Parathyroid adenoma (tissue), 2 donors: ENCODE results near the gene HRC.
A peak's percentile ranks its signal among the peaks of the same experiment; 100 is the strongest.

ENCODE experiments used
- H2AFZ ChIP-seq: fragments of 300-600 bp; sonication (generic); one replicate; pipeline ENCODE4 v1.7.0; 2017; ENCODE audit warnings: antibody characterized with exemption, mild to moderate bottlenecking
- H3K27ac ChIP-seq: fragments of 300-600 bp; sonication (generic); one replicate; pipeline ENCODE4 v1.7.0; 2017
- H3K27me3 ChIP-seq: fragments of 300-600 bp; sonication (generic); one replicate; pipeline ENCODE4 v1.7.0; 2017; ENCODE audit warnings: low read length; ENCODE audit not compliant: control insufficient read depth, insufficient read depth
- H3K36me3 ChIP-seq: fragments of 300-600 bp; sonication (generic); one replicate; pipeline ENCODE4 v1.7.0; 2017; ENCODE audit warnings: low read length; ENCODE audit not compliant: control insufficient read depth, insufficient read depth
- H3K4me1 ChIP-seq: fragments of 300-600 bp; sonication (generic); one replicate; pipeline ENCODE4 v1.7.0; 2017; ENCODE audit warnings: control low read depth
- H3K4me2 ChIP-seq: fragments of 300-600 bp; sonication (generic); one replicate; pipeline ENCODE4 v1.7.0; 2017; ENCODE audit warnings: low read length
- H3K4me3 ChIP-seq: fragments of 300-600 bp; sonication (generic); one replicate; pipeline ENCODE4 v1.7.0; 2017; ENCODE audit warnings: low read depth, low read length
- H3K79me2 ChIP-seq: fragments of 300-600 bp; sonication (generic); one replicate; pipeline ENCODE4 v1.7.0; 2017; ENCODE audit warnings: control low read depth
- H3K9ac ChIP-seq: fragments of 300-600 bp; sonication (generic); one replicate; pipeline ENCODE4 v1.7.0; 2017; ENCODE audit warnings: mild to moderate bottlenecking
- H3K9me3 ChIP-seq: fragments of 300-600 bp; sonication (generic); one replicate; pipeline ENCODE4 v1.7.0; 2017; ENCODE audit warnings: low read length; ENCODE audit not compliant: control insufficient read depth
- TF ChIP-seq, protein P1 (sequence below): fragments of 300-600 bp; sonication (generic); IDR thresholded peaks from one replicate; pipeline ENCODE4 v1.7.0; 2017; ENCODE audit warnings: antibody characterized with exemption, mild to moderate bottlenecking
- donor health status: primary hyperparathyroidism.

Gene HRC

DNA sequence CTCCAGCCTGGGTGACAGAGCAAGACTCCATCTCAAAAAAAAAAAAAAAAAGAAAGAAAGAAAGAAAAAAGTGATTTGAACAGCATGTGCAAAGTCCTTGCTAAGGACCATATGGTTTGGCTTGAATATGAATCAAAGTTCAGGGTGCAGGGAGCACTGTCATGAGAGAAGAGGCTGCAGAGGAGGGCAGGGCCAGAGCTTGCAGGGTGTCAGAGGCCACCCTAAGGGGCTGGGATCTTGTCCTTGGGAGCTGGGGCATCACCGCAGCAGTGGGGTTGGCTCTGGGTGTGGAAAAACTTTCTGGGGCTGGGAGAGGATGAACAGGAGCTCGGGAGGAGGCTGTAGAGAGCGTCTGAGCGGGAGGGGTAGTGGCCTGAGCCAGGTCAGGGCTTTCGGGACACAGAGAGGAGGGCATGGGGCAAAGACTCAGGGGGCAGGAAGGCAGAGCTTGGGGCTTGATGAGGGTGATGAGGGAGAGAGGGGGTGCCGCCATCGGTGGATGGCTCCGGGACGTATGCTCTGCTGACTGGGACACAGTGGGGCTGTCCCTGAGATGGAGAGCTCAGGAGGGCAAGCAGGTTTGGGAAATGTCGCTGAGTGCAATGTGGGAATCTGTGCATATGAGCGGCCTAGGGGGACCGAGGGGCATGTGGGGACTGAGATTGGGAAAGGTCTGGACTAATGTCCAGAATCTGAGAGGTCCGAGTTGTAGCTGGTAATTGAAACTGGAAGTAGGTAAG lies 5.4 kb upstream of the HRC start:
- no peak overlapping the region for H3K4me3 ChIP-seq
- no peaks in the 10 kb centered on the region for H3K9me3 ChIP-seq
- H2AFZ ChIP-seq = no peak overlapping the region
- H3K4me2 ChIP-seq = no peak overlapping the region
- H3K79me2 ChIP-seq = no peaks in the 10 kb centered on the region
- peaks cover 4% of the 10 kb centered on the region for H3K4me1 ChIP-seq
- no peaks in the 10 kb centered on the region for H3K27me3 ChIP-seq
- H3K36me3 ChIP-seq = no peaks in the 10 kb centered on the region
- no peak overlapping the region for H3K9ac ChIP-seq
- TF ChIP-seq, protein P1, sequence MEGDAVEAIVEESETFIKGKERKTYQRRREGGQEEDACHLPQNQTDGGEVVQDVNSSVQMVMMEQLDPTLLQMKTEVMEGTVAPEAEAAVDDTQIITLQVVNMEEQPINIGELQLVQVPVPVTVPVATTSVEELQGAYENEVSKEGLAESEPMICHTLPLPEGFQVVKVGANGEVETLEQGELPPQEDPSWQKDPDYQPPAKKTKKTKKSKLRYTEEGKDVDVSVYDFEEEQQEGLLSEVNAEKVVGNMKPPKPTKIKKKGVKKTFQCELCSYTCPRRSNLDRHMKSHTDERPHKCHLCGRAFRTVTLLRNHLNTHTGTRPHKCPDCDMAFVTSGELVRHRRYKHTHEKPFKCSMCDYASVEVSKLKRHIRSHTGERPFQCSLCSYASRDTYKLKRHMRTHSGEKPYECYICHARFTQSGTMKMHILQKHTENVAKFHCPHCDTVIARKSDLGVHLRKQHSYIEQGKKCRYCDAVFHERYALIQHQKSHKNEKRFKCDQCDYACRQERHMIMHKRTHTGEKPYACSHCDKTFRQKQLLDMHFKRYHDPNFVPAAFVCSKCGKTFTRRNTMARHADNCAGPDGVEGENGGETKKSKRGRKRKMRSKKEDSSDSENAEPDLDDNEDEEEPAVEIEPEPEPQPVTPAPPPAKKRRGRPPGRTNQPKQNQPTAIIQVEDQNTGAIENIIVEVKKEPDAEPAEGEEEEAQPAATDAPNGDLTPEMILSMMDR = no peak
- H3K27ac ChIP-seq = no peak overlapping the region

DNA sequence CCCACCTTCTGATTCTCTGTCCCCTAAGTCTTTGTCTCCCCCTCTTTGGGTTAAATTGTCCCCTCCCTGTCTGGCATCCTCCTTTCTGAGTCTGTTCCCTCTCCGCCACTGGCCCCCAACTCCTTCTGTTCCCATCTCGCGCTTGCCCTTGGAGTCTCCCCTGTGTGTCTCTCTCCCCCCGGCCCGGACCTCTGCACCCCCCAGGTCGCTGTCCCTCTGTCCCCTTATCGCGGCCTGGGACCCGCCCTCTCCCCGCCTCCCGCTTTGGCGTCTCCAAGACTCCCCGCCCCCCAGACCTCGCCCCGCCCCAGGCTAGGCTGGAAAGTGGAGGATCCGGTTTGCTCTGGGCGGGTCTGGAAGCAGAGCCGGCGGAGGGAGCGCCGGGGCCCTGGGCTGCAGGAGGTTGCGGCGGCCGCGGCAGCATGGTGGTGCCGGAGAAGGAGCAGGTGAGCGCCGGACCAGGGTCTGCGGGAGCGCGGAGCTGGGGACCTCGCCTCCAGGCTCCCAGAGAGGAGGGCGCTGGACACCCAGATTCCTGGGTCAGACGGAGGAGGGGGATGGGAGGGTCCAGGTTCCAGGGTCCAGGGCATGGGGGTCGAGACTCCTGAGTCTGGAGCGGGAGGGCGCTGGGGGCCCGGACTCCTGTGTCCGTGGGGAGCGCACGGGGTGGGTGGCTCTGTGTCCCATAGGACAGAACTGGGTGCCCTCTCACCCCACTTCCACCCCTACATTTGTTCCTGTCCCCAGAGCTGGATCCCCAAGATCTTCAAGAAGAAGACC lies 2.4 kb upstream of the HRC start, which contains the start of gene TRPM4:
TRPM4 (plus strand) TSS at position 348 of the 780 bp plus-strand sequence; CDS start at position 423, 75 bp downstream.
- no peaks in the 10 kb centered on the region for H3K36me3 ChIP-seq
- H3K27ac ChIP-seq = peak within 1 kb of the TSS; percentile 62
- TF ChIP-seq, protein P1 = no peak
- H3K9me3 ChIP-seq = no peaks in the 10 kb centered on the region
- no peak within 1 kb of the TSS for H3K9ac ChIP-seq
- H3K4me1 ChIP-seq = peaks cover 4% of the 10 kb centered on the region
- H3K27me3 ChIP-seq = no peaks in the 10 kb centered on the region
- H3K79me2 ChIP-seq = no peaks in the 10 kb centered on the region
- peak within 1 kb of the TSS; percentile 90 for H2AFZ ChIP-seq
- H3K4me3 ChIP-seq = peak within 1 kb of the TSS; percentile 68
- peak within 1 kb of the TSS; percentile 85 for H3K4me2 ChIP-seq

DNA sequence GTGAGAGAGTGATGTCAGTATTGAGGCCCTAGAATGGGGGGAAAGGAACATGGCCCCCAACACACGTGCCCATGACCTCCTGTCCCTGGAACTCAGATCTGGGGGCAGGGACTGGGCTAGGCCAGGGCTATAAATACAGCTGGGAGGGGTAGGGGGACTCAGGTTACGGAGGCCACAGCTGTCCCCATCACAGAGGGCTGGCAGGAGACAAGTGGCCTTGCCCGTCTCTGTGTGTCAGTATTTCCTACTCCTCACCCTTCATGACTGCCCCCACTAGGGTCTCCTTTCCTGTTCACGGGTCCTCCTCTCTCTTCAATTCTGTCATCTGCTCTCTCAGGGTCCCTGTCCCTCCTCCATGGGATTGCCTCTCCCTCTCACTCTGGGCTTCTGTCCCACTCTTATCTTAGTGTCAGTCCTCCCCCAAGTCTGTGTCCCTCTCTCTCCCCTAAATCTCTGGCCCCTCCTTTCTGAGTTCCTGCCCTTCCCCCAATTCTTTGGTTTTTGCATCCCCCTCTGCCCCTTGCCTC lies 687 bp upstream of the HRC start:
- H3K9ac ChIP-seq = no peak overlapping the region
- H3K36me3 ChIP-seq = no peaks in the 10 kb centered on the region
- no peaks in the 10 kb centered on the region for H3K9me3 ChIP-seq
- H3K4me3 ChIP-seq = no peak overlapping the region
- TF ChIP-seq, protein P1 = no peak
- no peak overlapping the region for H2AFZ ChIP-seq
- peaks cover 4% of the 10 kb centered on the region for H3K4me1 ChIP-seq
- H3K4me2 ChIP-seq = no peak overlapping the region
- H3K27me3 ChIP-seq = no peaks in the 10 kb centered on the region
- no peaks in the 10 kb centered on the region for H3K79me2 ChIP-seq
- H3K27ac ChIP-seq = no peak overlapping the region

DNA sequence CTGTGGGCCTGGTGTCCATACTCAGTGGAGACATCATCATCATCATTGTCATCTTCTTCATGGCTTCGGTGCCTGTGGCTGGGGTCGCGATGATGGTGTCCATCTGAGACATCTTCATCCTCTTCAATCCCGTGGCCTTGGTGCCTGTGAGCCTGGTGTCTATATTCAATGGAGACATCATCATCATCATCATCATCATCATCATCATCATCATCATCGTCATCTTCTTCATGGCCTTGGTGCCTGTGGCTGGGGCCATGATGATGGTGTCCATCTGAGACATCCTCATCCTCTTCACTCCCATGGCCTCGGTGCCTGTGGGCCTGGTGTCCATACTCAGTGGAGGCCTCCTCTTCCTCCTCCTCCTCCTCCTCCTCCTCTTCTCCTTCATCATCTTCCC lies 917 bp downstream of the HRC start:
- Histone ChIP-seq H3K9me3 (no peaks in the 10 kb centered on the region), H2AFZ (no peak overlapping the region), H3K4me1 (peaks cover 4% of the 10 kb centered on the region), H3K36me3 (no peaks in the 10 kb centered on the region), H3K27me3 (no peaks in the 10 kb centered on the region), H3K79me2 (no peaks in the 10 kb centered on the region), H3K4me3 (no peak overlapping the region), H3K9ac (no peak overlapping the region), H3K4me2 (no peak overlapping the region), H3K27ac (no peak overlapping the region)
- TF ChIP-seq, protein P1 = no peak
